OCI-LY7 (cell line): ENCODE measurements around the gene ORM2. TPM values are rescaled to one million over a fixed set of nuclear protein-coding genes. Genes with fewer than 3 reads are reported as not detected.

Experiments used
- BruUV-seq: library from RNA; stranded (reverse); fragments of 400-500 nt; replicated peaks from 2 replicates; lab custom pipeline; 2021; lab: Mats Ljungman, UMichigan
- CTCF ChIA-PET: fragments of 300-600 bp; sonication (Branson Sonifier 250); formaldehyde crosslinking; loops from one replicate; lab custom pipeline; 2022; ENCODE audit warnings: antibody characterized with exemption; ENCODE audit not compliant: unreplicated experiment; lab: Charles Lee
- POLR2A ChIA-PET: fragments of 300-600 bp; sonication (Branson Sonifier 250); formaldehyde crosslinking; loops from one replicate; lab custom pipeline; 2022; ENCODE audit warnings: antibody characterized with exemption; lab: Charles Lee
- DNase-seq: peaks from one replicate; pipeline ENCODE4 v3.0.0-alpha.2; 2015; ENCODE audit warnings: low spot score
- H2AFZ ChIP-seq: fragments of 200-600 bp; sonication (generic), shearing (Covaris generic); 2 replicates; pipeline ENCODE4 v1.6.1; 2014; ENCODE audit warnings: mild to moderate bottlenecking, antibody characterized with exemption, low read length, moderate library complexity
- H3K27ac ChIP-seq: fragments of 200-600 bp; sonication (generic); 2 replicates; pipeline ENCODE4 v1.5.1; 2014; ENCODE audit warnings: mixed run types, low read depth, mild to moderate bottlenecking, moderate library complexity, low read length, inconsistent platforms; ENCODE audit not compliant: poor library complexity, severe bottlenecking
- H3K36me3 ChIP-seq: fragments of 200-600 bp; sonication (generic); 2 replicates; pipeline ENCODE4 v1.6.1; 2014; ENCODE audit warnings: mild to moderate bottlenecking, antibody characterized with exemption, low read length, moderate library complexity, mixed read lengths; ENCODE audit not compliant: insufficient read depth
- H3K4me1 ChIP-seq: fragments of 200-600 bp; sonication (generic); 2 replicates; pipeline ENCODE4 v1.5.1; 2014; ENCODE audit warnings: mild to moderate bottlenecking, low read length; ENCODE audit not compliant: insufficient read depth, poor library complexity, severe bottlenecking
- H3K4me2 ChIP-seq: fragments of 200-600 bp; sonication (generic); 2 replicates; pipeline ENCODE4 v1.6.1; 2014; ENCODE audit warnings: mild to moderate bottlenecking, low read length
- H3K4me3 ChIP-seq: fragments of 200-600 bp; sonication (generic); 2 replicates; pipeline ENCODE4 v1.5.1; 2014; ENCODE audit warnings: mild to moderate bottlenecking, low read depth, low read length; ENCODE audit not compliant: poor library complexity, severe bottlenecking
- H3K79me2 ChIP-seq: fragments of 200-600 bp; sonication (generic); 2 replicates; pipeline ENCODE4 v1.6.1; 2016; ENCODE audit warnings: low read depth, mild to moderate bottlenecking, low read length, moderate library complexity, mixed read lengths; ENCODE audit not compliant: insufficient read depth
- H3K9me2 ChIP-seq: fragments of 200-600 bp; sonication (generic); 2 replicates; pipeline ENCODE4 v1.6.1; 2016; ENCODE audit warnings: mild to moderate bottlenecking, low read length, mixed read lengths; ENCODE audit not compliant: insufficient read depth
- H3K9me3 ChIP-seq: fragments of 200-600 bp; sonication (generic); 2 replicates; pipeline ENCODE4 v1.6.1; 2014; ENCODE audit warnings: mild to moderate bottlenecking, mixed run types, low read length, mixed read lengths
- H4K20me1 ChIP-seq: fragments of 200-600 bp; sonication (generic); 2 replicates; pipeline ENCODE4 v1.6.1; 2014; ENCODE audit warnings: mild to moderate bottlenecking, antibody characterized with exemption, low read length, moderate library complexity, mixed read lengths; ENCODE audit not compliant: insufficient read depth
- CTCF ChIP-seq: fragments of 200-600 bp; sonication (generic); conservative IDR thresholded peaks from 2 replicates; pipeline ENCODE4 v1.5.1; 2014; ENCODE audit warnings: mild to moderate bottlenecking, antibody characterized with exemption, low read length, moderate library complexity, mixed read lengths
- EZH2phosphoT487 ChIP-seq: fragments of 200-600 bp; sonication (generic); IDR thresholded peaks from 2 replicates; pipeline ENCODE4 v1.6.1; 2018; ENCODE audit warnings: low read depth, borderline replicate concordance, mild to moderate bottlenecking, mixed run types, antibody characterized with exemption, low read length, moderate library complexity, mixed read lengths
- intact Hi-C: fragments of 100-400 bp; cut with micrococcal nuclease; formaldehyde crosslinking; loops from one replicate; pipeline ENCODE4 v1.10.0; 2022; ENCODE audit not compliant: unreplicated experiment
- total RNA-seq, 2 experiments: library from RNA; depleted of rRNA in 1 of 2; stranded (reverse); fragments of >200 nt in 1 of 2; shearing (Covaris generic) in 1 of 2; gene quantifications; 2 replicates each; pipeline ENCODE4 v1.2.3, GENCODE V29; 2014 to 2022

The ORM2 gene
- total RNA-seq, 2 experiments from 2014 or later = not detected

- H3K27ac ChIP-seq = peak overlapping the region; percentile 99
- ChIA-PET CTCF (no interaction called here), POLR2A (interaction anchor here (12.9 kb wide), 1 partner anchor 16 kb away, joined by 275 read pairs; the partner anchor contains the start of gene AKNA)
- no peaks in the 10 kb centered on the region for H3K9me3 ChIP-seq
- H3K4me3 ChIP-seq = peak overlapping the region; percentile 56
- no peaks in the 10 kb centered on the region for H4K20me1 ChIP-seq
- H3K79me2 ChIP-seq = peaks cover 53% of the 10 kb centered on the region
- TF ChIP-seq CTCF (no peak), EZH2phosphoT487 (no peak)
- intact Hi-C loops = loop anchor here (5.0 to 10.0 kb wide), 2 partner anchors 556 to 956 kb away; partner anchors contain the start of genes C9orf43 and POLE3
- H3K4me2 ChIP-seq = peak overlapping the region; percentile 79
- H3K4me1 ChIP-seq = peaks cover 97% of the 10 kb centered on the region
- peaks cover 82% of the 10 kb centered on the region for H3K36me3 ChIP-seq
- no peak for DNase-seq
- no TSS peak for BruUV-seq
- H3K9me2 ChIP-seq = no peaks in the 10 kb centered on the region
- no peak overlapping the region for H2AFZ ChIP-seq
Observed at GRCh38 chr9:114370968-114371320, 41.3 kb downstream of the ORM2 start.

DNA sequence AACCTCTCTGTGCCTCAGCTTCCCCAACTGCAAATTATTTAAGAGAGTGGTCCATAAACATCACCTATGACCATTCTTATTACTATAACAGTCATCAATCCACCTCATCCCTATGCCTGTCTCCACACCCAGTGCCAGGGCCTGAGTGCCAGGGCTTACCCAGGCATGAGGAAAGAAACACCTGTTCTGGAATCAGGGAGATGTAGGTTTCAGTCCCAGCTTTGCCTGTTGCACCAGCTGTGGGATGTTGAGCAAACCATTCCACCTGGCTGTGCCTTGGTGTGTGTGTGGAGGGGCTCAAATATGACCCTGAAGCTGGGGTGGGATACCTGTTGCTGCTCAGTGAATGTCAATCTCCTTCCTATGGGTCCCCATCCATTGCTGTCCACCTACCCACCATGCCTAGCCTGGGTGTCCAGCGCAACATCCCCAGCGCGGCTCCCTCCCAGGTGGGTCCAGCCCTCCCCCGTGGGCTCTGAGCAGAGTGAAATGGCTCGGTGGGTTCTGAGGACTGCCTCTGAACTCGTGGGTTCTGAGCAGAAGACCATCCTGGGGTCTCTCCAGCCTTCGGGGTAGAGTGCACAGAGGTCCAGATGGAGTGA is 41.8 kb downstream of the ORM2 start:
- peaks cover 80% of the 10 kb centered on the region for H3K36me3 ChIP-seq
- H3K4me1 ChIP-seq = peaks cover 96% of the 10 kb centered on the region
- no peaks in the 10 kb centered on the region for H3K9me2 ChIP-seq
- ChIA-PET CTCF (interaction anchor here (0.8 to 1.3 kb wide), 2 partner anchors 17 to 19 kb away, joined by 9 to 14 read pairs; partner anchors contain the start of gene AKNA), POLR2A (interaction anchor here (1.1 to 12.9 kb wide), 3 partner anchors 16 to 28 kb away, joined by 3 to 275 read pairs (median 3); partner anchors contain the start of gene AKNA)
- intact Hi-C loops = loop anchor here (5.0 to 10.0 kb wide), 2 partner anchors 556 to 957 kb away; partner anchors contain the start of genes C9orf43 and POLE3
- DNase-seq = no peak
- TF ChIP-seq CTCF (no peak), EZH2phosphoT487 (no peak)
- H3K79me2 ChIP-seq = peaks cover 55% of the 10 kb centered on the region
- H3K4me3 ChIP-seq = peak overlapping the region; percentile 56
- H3K27ac ChIP-seq = peak overlapping the region; percentile 99
- no peaks in the 10 kb centered on the region for H3K9me3 ChIP-seq
- H2AFZ ChIP-seq = no peak overlapping the region
- H4K20me1 ChIP-seq = no peaks in the 10 kb centered on the region
- no TSS peak for BruUV-seq
- peak overlapping the region; percentile 79 for H3K4me2 ChIP-seq
